Prostate gland (tissue), 2 donors: ENCODE measurements around the gene SLC35G4.
"Not testable (repeated sequence)": the region's sequence is repeated elsewhere in the genome, so short reads cannot be mapped to it uniquely, and the experiment has no call there.

ENCODE experiments used
- CTCF ChIP-seq, 4 experiments: fragments of 200-600 bp in 2 of 4; fragments of 450-650 bp in 2 of 4; sonication (generic) in 2 of 4; IDR thresholded peaks; 1 replicate in 3 of 4; 2 replicates in 1 of 4; pipeline ENCODE4 v1.5.1; 2016 to 2019; ENCODE audit warnings: antibody characterized with exemption in 4 of 4, mild to moderate bottlenecking in 2 of 4, moderate library complexity in 2 of 4
- POLR2A ChIP-seq: fragments of 450-650 bp; IDR thresholded peaks from one replicate; pipeline ENCODE4 v1.6.1; 2016; ENCODE audit warnings: antibody characterized with exemption, mild to moderate bottlenecking
- POLR2AphosphoS5 ChIP-seq: sonication (generic); formaldehyde crosslinking; IDR thresholded peaks from one replicate; pipeline ENCODE4 v1.6.1; 2017; ENCODE audit warnings: antibody characterized with exemption

DNA sequence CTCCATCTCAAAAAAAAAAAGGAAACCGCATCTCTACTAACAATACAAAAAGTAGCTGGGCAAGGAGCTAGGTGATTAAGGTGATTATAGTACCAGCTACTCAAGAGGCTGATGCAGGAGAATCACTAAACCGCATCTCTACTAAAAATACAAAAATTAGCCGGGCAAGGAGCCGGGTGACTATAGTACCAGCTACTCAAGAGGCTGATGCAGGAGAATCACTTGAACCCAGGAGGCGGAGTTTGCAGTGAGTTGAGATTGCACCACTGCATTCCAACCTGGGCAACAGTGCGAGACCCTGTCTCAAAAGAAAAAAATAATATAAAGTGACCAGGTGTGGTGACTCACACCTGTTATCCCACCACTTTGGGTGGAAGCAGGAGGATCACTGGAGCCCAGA is 5.6 kb downstream of the SLC35G4 start:
- TF ChIP-seq POLR2A; CTCF (IDR thresholded peaks at IDR 0.05); POLR2AphosphoS5: not testable (repeated sequence)
